Colonic mucosa (tissue), 4 donors: ENCODE measurements around the gene CAPG. TPM values are rescaled to one million over a fixed set of nuclear protein-coding genes. Genes with fewer than 3 reads are reported as not detected.

ENCODE experiments used
- DNase-seq: peaks from one replicate; pipeline ENCODE4 v3.0.0-alpha.2; 2020
- H3K27ac ChIP-seq: fragments of 200-600 bp; one replicate; pipeline ENCODE4 v1.8.0; 2021
- H3K27me3 ChIP-seq: fragments of 200-600 bp; one replicate; pipeline ENCODE4 v1.8.0; 2021
- H3K36me3 ChIP-seq: fragments of 200-600 bp; one replicate; pipeline ENCODE4 v1.8.0; 2021
- H3K4me1 ChIP-seq: fragments of 200-600 bp; one replicate; pipeline ENCODE4 v1.8.0; 2021; ENCODE audit warnings: mild to moderate bottlenecking
- H3K4me3 ChIP-seq: fragments of 200-600 bp; one replicate; pipeline ENCODE4 v1.8.0; 2021
- H3K9ac ChIP-seq, 2 donors: one replicate each; pipeline ENCODE4 v1.7.0; 2013; ENCODE audit warnings: control low read depth in 2 of 2, low read depth in 2 of 2, low read length in 2 of 2
- H3K9me3 ChIP-seq: fragments of 200-600 bp; one replicate; pipeline ENCODE4 v1.8.0; 2021
- intact Hi-C: fragments of 100-400 bp; cut with DNase I; formaldehyde crosslinking; loops from one replicate; pipeline ENCODE4 v1.14.1; 2022
- total RNA-seq, 2 donors: library from RNA; stranded (reverse); fragmentation: NEBNext Ultra II Directional in 1 of 2; extraction: Animal tissue kit (Norgen Biotek cat#: 25700) in 1 of 2; gene quantifications; one replicate each; pipeline ENCODE4 v1.2.1, GENCODE V29; 2021
- TF ChIP-seq, protein P1 (sequence below): fragments of 200-600 bp; IDR thresholded peaks from one replicate; pipeline ENCODE4 v1.8.0; 2022; ENCODE audit warnings: antibody characterized with exemption, mild to moderate bottlenecking
- donor health status: healthy.
- donor health status: DM: no; HTN: no; CAD: no.
- donor health status: DM: no; HTN: no; CAD: no.

Gene CAPG
- total RNA-seq, 2 donors from 2014 or later = 102 to 105 TPM

DNA sequence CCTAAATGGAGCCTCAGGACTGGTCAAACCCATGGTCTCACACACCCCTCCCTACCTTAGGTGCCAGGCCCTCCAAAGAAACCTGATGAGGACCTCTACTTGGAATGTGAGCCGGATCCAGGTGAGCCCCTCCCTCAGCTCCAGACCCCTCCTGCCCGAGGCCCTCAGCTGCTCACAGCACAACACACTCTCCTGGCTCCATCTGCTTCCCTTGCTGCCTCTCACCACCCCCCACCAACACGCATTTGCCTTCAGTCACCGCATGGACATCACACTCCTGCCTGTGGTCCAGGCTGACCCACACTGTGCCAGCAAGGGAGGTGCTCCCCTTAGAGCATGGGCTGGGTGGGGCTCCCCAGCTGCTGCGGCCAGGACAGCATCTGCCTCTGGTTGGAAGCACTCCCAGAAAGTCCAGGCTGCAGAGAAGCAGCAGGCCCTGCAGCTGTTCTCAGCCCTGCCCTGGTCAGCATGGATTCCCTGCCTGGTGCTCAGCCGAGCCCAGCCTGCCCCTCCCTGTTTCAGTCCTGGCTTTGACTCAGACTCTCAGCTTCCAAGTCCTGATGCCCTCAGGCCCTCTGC, 23.4 kb upstream of the CAPG start:
- DNase-seq = peak; percentile 79
- Histone ChIP-seq H3K27ac (peak overlapping the region; percentile 1), H3K27me3 (no peaks in the 10 kb centered on the region), H3K9me3 (no peaks in the 10 kb centered on the region), H3K9ac (peak overlapping the region; percentile 33 to 46), H3K4me3 (no peak overlapping the region), H3K36me3 (no peaks in the 10 kb centered on the region), H3K4me1 (peaks cover 10% of the 10 kb centered on the region)
- TF ChIP-seq, protein P1, sequence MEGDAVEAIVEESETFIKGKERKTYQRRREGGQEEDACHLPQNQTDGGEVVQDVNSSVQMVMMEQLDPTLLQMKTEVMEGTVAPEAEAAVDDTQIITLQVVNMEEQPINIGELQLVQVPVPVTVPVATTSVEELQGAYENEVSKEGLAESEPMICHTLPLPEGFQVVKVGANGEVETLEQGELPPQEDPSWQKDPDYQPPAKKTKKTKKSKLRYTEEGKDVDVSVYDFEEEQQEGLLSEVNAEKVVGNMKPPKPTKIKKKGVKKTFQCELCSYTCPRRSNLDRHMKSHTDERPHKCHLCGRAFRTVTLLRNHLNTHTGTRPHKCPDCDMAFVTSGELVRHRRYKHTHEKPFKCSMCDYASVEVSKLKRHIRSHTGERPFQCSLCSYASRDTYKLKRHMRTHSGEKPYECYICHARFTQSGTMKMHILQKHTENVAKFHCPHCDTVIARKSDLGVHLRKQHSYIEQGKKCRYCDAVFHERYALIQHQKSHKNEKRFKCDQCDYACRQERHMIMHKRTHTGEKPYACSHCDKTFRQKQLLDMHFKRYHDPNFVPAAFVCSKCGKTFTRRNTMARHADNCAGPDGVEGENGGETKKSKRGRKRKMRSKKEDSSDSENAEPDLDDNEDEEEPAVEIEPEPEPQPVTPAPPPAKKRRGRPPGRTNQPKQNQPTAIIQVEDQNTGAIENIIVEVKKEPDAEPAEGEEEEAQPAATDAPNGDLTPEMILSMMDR = no peak
- intact Hi-C loops = no loop called here

- Histone ChIP-seq H3K4me1 (peaks cover 4% of the 10 kb centered on the region), H3K9ac (no peak overlapping the region), H3K9me3 (no peaks in the 10 kb centered on the region), H3K27me3 (no peaks in the 10 kb centered on the region), H3K4me3 (no peak overlapping the region), H3K36me3 (no peaks in the 10 kb centered on the region), H3K27ac (no peak overlapping the region)
- DNase-seq = no peak
- intact Hi-C loops = no loop called here
- TF ChIP-seq, protein P1 = no peak
Measured at GRCh38 chr2:85431570-85432205, 21.5 kb upstream of the CAPG start.

- no peak for DNase-seq
- TF ChIP-seq, protein P1 = no peak
- H3K36me3 ChIP-seq = no peaks in the 10 kb centered on the region
- H3K9me3 ChIP-seq = no peaks in the 10 kb centered on the region
- intact Hi-C loops = no loop called here
- H3K27ac ChIP-seq = no peak overlapping the region
- H3K4me1 ChIP-seq = peaks cover 4% of the 10 kb centered on the region
- H3K4me3 ChIP-seq = no peak overlapping the region
- no peak overlapping the region for H3K9ac ChIP-seq
- no peaks in the 10 kb centered on the region for H3K27me3 ChIP-seq
Measured at GRCh38 chr2:85430752-85431569, 20.8 kb upstream of the CAPG start.

DNA sequence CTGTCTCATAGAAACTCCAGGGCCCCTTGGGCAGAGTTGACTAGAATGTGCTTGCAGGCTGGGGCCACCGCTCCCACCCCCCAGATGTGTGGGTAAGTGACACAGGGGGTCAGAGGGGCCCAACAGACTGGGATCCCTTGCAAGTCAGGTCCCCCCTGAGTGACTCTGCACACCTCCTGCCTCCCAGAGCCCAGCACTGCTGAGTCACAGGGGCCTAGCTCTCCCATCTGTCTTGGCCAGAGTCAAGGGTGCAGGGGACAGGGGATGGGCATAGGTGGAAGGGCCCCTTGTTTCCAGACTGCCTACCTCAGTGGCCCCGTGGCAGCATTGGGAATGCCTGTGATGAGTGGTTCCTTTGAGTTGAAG, 19.7 kb upstream of the CAPG start:
- Histone ChIP-seq H3K9me3 (no peaks in the 10 kb centered on the region), H3K36me3 (no peaks in the 10 kb centered on the region), H3K27me3 (no peaks in the 10 kb centered on the region), H3K4me1 (peaks cover 4% of the 10 kb centered on the region), H3K4me3 (no peak overlapping the region), H3K9ac (no peak overlapping the region), H3K27ac (no peak overlapping the region)
- intact Hi-C loops = no loop called here
- DNase-seq = no peak
- TF ChIP-seq, protein P1 = no peak

- no peaks in the 10 kb centered on the region for H3K9me3 ChIP-seq
- no peak overlapping the region for H3K4me3 ChIP-seq
- no peak for DNase-seq
- no peak overlapping the region for H3K27ac ChIP-seq
- no peaks in the 10 kb centered on the region for H3K36me3 ChIP-seq
- intact Hi-C loops = no loop called here
- peaks cover 4% of the 10 kb centered on the region for H3K4me1 ChIP-seq
- no peak overlapping the region for H3K9ac ChIP-seq
- H3K27me3 ChIP-seq = no peaks in the 10 kb centered on the region
- TF ChIP-seq, protein P1 = no peak
Measured at GRCh38 chr2:85429213-85429923, 19.2 kb upstream of the CAPG start.
